Pulmonary artery endothelial cell (primary cell): ENCODE measurements around the gene BEST3. TPM values are rescaled to one million over a fixed set of nuclear protein-coding genes. Genes with fewer than 3 reads are reported as not detected.
"Not testable (repeated sequence)": the region's sequence is repeated elsewhere in the genome, so short reads cannot be mapped to it uniquely, and the experiment has no call there.

ENCODE experiments used
- DNase-seq: peaks from one replicate; pipeline ENCODE4 v3.0.0-alpha.2; 2011; ENCODE audit warnings: low read depth, low spot score
- total RNA-seq: library from RNA; depleted of rRNA; stranded (reverse); fragments of >200 nt; gene quantifications from 2 replicates; pipeline ENCODE4 v1.2.3, GENCODE V29; 2014

BEST3 gene
- total RNA-seq, 1 donor from 2014 or later: 0.07 TPM

- peak; percentile 49 for DNase-seq
Observed at GRCh38 chr12:69688021-69688420, 11.1 kb downstream of the BEST3 start.

GRCh38 chr12:69687390-69687789 lies 11.7 kb downstream of the BEST3 start:
- no peak for DNase-seq

- no peak for DNase-seq
Observed at GRCh38 chr12:69686731-69687130, 12.4 kb downstream of the BEST3 start.

GRCh38 chr12:69685810-69686209 lies 13.3 kb downstream of the BEST3 start:
- no peak for DNase-seq

- no peak for DNase-seq
Observed at GRCh38 chr12:69684466-69684865, 14.6 kb downstream of the BEST3 start.

- no peak for DNase-seq
Observed at GRCh38 chr12:69682110-69682755, 16.9 kb downstream of the BEST3 start.

GRCh38 chr12:69679119-69679518 lies 20.0 kb downstream of the BEST3 start:
- DNase-seq: no peak

GRCh38 chr12:69676257-69677012 lies 22.7 kb downstream of the BEST3 start:
- DNase-seq: no peak

GRCh38 chr12:69672195-69672594 lies 26.9 kb downstream of the BEST3 start:
- DNase-seq: no peak

- DNase-seq: no peak
Observed at GRCh38 chr12:69671597-69671996, 27.5 kb downstream of the BEST3 start.

GRCh38 chr12:69666798-69667197 lies 32.3 kb downstream of the BEST3 start:
- no peak for DNase-seq

- DNase-seq: not testable (repeated sequence)
Observed at GRCh38 chr12:69664930-69665377, 34.1 kb downstream of the BEST3 start.

GRCh38 chr12:69663726-69664125 lies 35.4 kb downstream of the BEST3 start:
- no peak for DNase-seq

GRCh38 chr12:69662764-69663163 lies 36.3 kb downstream of the BEST3 start:
- no peak for DNase-seq

GRCh38 chr12:69661386-69661785 lies 37.7 kb downstream of the BEST3 start:
- DNase-seq: no peak

- DNase-seq: no peak
Observed at GRCh38 chr12:69660164-69660863, 38.8 kb downstream of the BEST3 start.

- DNase-seq: no peak
Observed at GRCh38 chr12:69658203-69658602, 40.9 kb downstream of the BEST3 start.

GRCh38 chr12:69657376-69658137 lies 41.5 kb downstream of the BEST3 start:
- DNase-seq: no peak

- DNase-seq: peak; percentile 17
Observed at GRCh38 chr12:69655616-69656340, 43.3 kb downstream of the BEST3 start.

- no peak for DNase-seq
Observed at GRCh38 chr12:69653703-69654102, 45.4 kb downstream of the BEST3 start.

GRCh38 chr12:69651922-69652321 lies 47.2 kb downstream of the BEST3 start:
- no peak for DNase-seq
